ENCODE data around the gene LAMTOR2.
A peak's percentile ranks its signal among the peaks of the same experiment; 100 is the strongest.

LAMTOR2 gene

DNA sequence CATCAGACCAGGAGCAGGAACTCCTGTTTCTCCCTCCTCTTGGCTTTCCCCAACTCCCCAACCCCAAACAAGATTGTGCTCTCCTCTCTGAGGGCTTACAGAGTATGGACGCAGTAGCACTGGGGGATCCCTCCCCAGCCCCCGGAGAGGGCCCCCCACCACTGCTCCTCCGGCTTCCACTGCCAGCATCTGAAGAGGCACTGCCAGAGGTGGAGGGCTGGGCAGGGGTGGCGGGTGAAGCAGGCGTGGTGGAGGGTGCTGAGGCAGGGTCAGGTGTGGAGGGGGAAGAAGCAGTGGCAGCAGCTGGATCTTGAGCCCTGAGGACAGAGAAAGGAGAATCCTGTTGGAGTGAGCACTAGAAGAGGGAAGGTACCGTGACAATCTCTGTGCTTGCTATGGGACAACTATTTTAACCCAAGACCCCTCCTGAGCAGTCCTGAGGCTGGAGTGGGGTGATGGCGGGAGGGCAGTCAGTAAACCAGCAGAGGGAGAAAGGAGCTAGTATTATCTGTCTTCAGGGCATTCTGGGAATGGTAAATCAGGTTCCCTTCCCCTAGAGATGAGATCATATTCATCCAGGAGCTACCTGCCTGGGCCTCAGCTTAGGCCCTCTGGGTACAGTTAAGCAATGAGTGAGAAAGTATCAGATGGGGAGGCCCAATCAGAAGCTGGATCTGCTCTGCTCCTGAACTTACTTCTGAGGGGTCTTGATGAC is 3.4 kb upstream of the LAMTOR2 start:
- no peak overlapping the region for H3K4me3 ChIP-seq (ENCODE audit: insufficient read depth, low read length, poor library complexity, severe bottlenecking)
- no peak overlapping the region for H3K9ac ChIP-seq (ENCODE audit: low read length)
- peaks cover 13% of the 10 kb centered on the region for H3K79me2 ChIP-seq (ENCODE audit: insufficient read depth, low read length)
- H3F3A ChIP-seq (ENCODE audit: insufficient read depth): peaks cover 10% of the 10 kb centered on the region
- H4K20me1 ChIP-seq (ENCODE audit: low read depth, low read length): no peaks in the 10 kb centered on the region
- no peak overlapping the region for H2AFZ ChIP-seq (ENCODE audit: low read depth, low read length, severe bottlenecking)
- H3K4me2 ChIP-seq (ENCODE audit: low read depth, low read length, poor library complexity, severe bottlenecking): no peak overlapping the region
- H3K27me3 ChIP-seq (ENCODE audit: low read length): no peaks in the 10 kb centered on the region
- TF ChIP-seq, protein P1, sequence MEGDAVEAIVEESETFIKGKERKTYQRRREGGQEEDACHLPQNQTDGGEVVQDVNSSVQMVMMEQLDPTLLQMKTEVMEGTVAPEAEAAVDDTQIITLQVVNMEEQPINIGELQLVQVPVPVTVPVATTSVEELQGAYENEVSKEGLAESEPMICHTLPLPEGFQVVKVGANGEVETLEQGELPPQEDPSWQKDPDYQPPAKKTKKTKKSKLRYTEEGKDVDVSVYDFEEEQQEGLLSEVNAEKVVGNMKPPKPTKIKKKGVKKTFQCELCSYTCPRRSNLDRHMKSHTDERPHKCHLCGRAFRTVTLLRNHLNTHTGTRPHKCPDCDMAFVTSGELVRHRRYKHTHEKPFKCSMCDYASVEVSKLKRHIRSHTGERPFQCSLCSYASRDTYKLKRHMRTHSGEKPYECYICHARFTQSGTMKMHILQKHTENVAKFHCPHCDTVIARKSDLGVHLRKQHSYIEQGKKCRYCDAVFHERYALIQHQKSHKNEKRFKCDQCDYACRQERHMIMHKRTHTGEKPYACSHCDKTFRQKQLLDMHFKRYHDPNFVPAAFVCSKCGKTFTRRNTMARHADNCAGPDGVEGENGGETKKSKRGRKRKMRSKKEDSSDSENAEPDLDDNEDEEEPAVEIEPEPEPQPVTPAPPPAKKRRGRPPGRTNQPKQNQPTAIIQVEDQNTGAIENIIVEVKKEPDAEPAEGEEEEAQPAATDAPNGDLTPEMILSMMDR (IDR thresholded peaks at IDR 0.05; ENCODE audit: insufficient read depth, low read length, poor library complexity, severe bottlenecking): no peak
- TF ChIP-seq EZH2phosphoT487 (conservative IDR thresholded peaks at IDR 0.05; ENCODE audit: low read length): no peak
- no peaks in the 10 kb centered on the region for H3K9me2 ChIP-seq (replicated peaks; ENCODE audit: insufficient read depth, low read length)
- no peak overlapping the region for H3K27ac ChIP-seq (ENCODE audit: low read depth, low read length)
- peaks cover 2% of the 10 kb centered on the region; the same call in 1 of the 2 replicates for H3K36me3 ChIP-seq (ENCODE audit: low read length)
- no peaks in the 10 kb centered on the region for H3K9me3 ChIP-seq (ENCODE audit: insufficient read depth, low read length)

DNA sequence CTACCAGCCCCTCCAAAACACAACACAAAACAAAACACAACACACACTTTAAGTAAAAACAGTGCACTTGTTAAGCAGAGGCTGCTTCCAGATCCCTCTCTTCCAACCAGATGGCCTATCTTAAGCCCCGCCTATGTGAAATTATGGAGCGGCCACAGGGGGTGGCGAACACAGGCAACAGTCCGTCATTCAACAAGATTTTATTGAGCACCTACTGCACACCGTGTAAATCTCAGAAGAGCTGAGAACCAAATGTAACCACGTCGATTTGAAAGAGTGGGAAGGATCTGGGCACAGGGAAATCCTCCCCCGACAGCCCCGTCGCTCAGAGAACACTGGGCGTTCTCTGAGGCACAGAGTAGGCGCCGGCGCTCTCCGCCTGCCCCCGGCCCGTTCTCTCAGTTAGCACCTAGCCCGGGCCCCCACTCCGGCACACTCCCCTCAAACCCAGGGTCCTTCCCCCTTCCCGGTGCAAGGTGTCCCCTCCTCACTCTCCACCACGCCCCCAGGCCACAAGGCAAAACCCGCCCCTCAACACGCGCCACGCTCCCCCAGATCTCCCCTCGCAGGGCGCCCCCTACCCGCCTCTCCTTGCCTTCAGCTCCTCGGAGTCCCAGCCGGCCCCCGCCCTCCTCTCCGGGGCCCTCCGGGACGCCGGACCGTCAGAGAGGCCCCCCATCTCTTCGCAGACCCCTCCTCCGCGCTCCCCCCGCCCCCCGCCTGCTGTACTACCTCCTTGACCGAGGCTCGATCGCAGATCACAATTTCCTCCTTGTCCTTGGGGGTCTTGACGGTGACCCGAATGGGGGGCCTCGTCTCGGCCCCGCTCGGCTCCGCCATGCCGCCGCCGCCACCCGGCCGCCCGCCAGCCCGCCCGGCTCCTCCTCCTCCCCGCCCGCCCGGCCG is 1.5 kb upstream of the LAMTOR2 start:
- Histone ChIP-seq H4K20me1 (ENCODE audit: low read depth, low read length) (no peaks in the 10 kb centered on the region), H3K79me2 (ENCODE audit: insufficient read depth, low read length) (peaks cover 13% of the 10 kb centered on the region), H3K27me3 (ENCODE audit: low read length) (no peaks in the 10 kb centered on the region), H3K9ac (ENCODE audit: low read length) (peak overlapping the region; percentile 91), H3F3A (ENCODE audit: insufficient read depth) (peaks cover 10% of the 10 kb centered on the region), H3K9me3 (ENCODE audit: insufficient read depth, low read length) (no peaks in the 10 kb centered on the region), H3K36me3 (ENCODE audit: low read length) (no peaks in the 10 kb centered on the region), H3K4me3 (ENCODE audit: insufficient read depth, low read length, poor library complexity, severe bottlenecking) (peak overlapping the region; percentile 83), H2AFZ (ENCODE audit: low read depth, low read length, severe bottlenecking) (peak overlapping the region; percentile 22), H3K9me2 (replicated peaks; ENCODE audit: insufficient read depth, low read length) (no peaks in the 10 kb centered on the region), H3K4me2 (ENCODE audit: low read depth, low read length, poor library complexity, severe bottlenecking) (peak overlapping the region; percentile 68), H3K27ac (ENCODE audit: low read depth, low read length) (peak overlapping the region; percentile 52)
- no peak for TF ChIP-seq EZH2phosphoT487 (conservative IDR thresholded peaks at IDR 0.05; ENCODE audit: low read length)
- TF ChIP-seq, protein P1 (IDR thresholded peaks at IDR 0.05; ENCODE audit: insufficient read depth, low read length, poor library complexity, severe bottlenecking): no peak

DNA sequence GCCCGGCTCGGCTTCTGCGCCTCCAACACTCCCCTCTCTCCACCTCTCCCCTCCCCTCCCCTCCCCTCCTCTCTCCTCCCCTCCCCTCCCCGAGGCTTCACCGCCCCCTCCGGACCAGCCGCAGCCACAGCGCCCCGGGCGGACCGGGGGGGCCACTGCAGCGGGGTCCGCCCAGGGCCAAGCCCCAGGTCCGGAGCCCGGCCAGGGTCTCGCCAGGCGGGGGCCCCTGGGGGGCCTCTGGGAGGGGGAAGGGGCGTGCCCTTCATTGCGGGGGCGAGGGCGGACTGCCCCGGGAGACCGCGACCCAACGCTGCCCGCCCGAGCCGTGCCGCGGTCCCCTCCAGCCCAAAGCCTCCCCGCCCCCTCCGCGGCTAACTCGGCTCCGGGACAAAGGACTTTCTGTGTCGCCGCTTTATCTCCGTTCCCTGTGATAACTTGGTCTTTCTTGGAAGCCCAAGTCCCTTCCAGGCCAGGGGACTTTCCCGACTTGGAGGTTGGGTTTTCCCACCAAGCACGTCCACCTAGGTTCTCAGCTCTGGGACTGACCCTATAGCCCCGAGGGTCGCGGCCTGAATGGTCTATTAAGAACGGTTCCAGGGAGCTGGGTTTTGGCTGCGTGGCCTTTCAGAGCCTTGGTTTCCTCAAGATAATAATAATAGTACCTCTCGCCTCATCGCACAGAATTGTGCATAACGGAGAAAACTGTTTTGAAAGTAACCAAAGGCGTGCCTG is 648 bp upstream of the LAMTOR2 start, which contains the start of gene UBQLN4:
Gene UBQLN4 (minus strand): TSS at position 31 of the 732 bp plus-strand sequence. CDS start 97 bp downstream, outside the sequence.
- Histone ChIP-seq H3K27ac (ENCODE audit: low read depth, low read length) (peak within 1 kb of the TSS; percentile 88), H3K9me3 (ENCODE audit: insufficient read depth, low read length) (no peaks in the 10 kb centered on the region), H3K79me2 (ENCODE audit: insufficient read depth, low read length) (peaks cover 13% of the 10 kb centered on the region), H3K9ac (ENCODE audit: low read length) (peak within 1 kb of the TSS; percentile 91), H3K27me3 (ENCODE audit: low read length) (no peaks in the 10 kb centered on the region), H3F3A (ENCODE audit: insufficient read depth) (peaks cover 10% of the 10 kb centered on the region), H3K9me2 (replicated peaks; ENCODE audit: insufficient read depth, low read length) (no peaks in the 10 kb centered on the region), H3K36me3 (ENCODE audit: low read length) (no peaks in the 10 kb centered on the region), H3K4me2 (ENCODE audit: low read depth, low read length, poor library complexity, severe bottlenecking) (peak within 1 kb of the TSS; percentile 98), H4K20me1 (ENCODE audit: low read depth, low read length) (no peaks in the 10 kb centered on the region), H2AFZ (ENCODE audit: low read depth, low read length, severe bottlenecking) (peak within 1 kb of the TSS; percentile 81), H3K4me3 (ENCODE audit: insufficient read depth, low read length, poor library complexity, severe bottlenecking) (peak within 1 kb of the TSS; percentile 84)
- TF ChIP-seq, protein P1 (IDR thresholded peaks at IDR 0.05; ENCODE audit: insufficient read depth, low read length, poor library complexity, severe bottlenecking): peak; percentile 35
- no peak for TF ChIP-seq EZH2phosphoT487 (conservative IDR thresholded peaks at IDR 0.05; ENCODE audit: low read length)

Data from SU-DHL-6 (cell line).